GM12874 (cell line): ENCODE measurements around the gene LLGL2.

Source experiments
- CTCF ChIP-seq: IDR thresholded peaks from 2 replicates; pipeline ENCODE4 v1.5.1; 2011; ENCODE audit warnings: low read depth, mild to moderate bottlenecking, control low read depth, low read length, moderate library complexity; ENCODE audit not compliant: insufficient read depth

The LLGL2 gene

GRCh38 chr17:75502721-75503329, 22.7 kb upstream of the LLGL2 start:
- no peak for TF ChIP-seq CTCF

GRCh38 chr17:75503337-75503950, 22.1 kb upstream of the LLGL2 start:
- no peak for TF ChIP-seq CTCF

- TF ChIP-seq CTCF: no peak
Observed at GRCh38 chr17:75503976-75504346, 21.5 kb upstream of the LLGL2 start.

GRCh38 chr17:75504347-75505151, 20.9 kb upstream of the LLGL2 start:
- TF ChIP-seq CTCF: peak; percentile 85

GRCh38 chr17:75505152-75505409, 20.4 kb upstream of the LLGL2 start:
- no peak for TF ChIP-seq CTCF

- no peak for TF ChIP-seq CTCF
Observed at GRCh38 chr17:75505640-75506039, 19.9 kb upstream of the LLGL2 start.

GRCh38 chr17:75506134-75506533, 19.4 kb upstream of the LLGL2 start:
- TF ChIP-seq CTCF: no peak
